HL-60 (cell line): Measurements from ENCODE around the gene SLC27A3.

Experiments used
- DNase-seq, 2 experiments: peaks; one replicate each; pipeline ENCODE4 v3.0.0-alpha.2; 2010 to 2020; ENCODE audit warnings: low read depth in 1 of 2, low spot score in 1 of 2
- H3K27ac ChIP-seq: fragments of 250-450 bp; sonication (Bioruptor Pico); replicated peaks from 2 replicates; pipeline ENCODE4 v1.5.1; 2020; ENCODE audit warnings: mild to moderate bottlenecking, moderate library complexity
- H3K27me3 ChIP-seq: fragments of 250-450 bp; sonication (Bioruptor Pico); 2 replicates; pipeline ENCODE4 v1.5.1; 2021; ENCODE audit warnings: mild to moderate bottlenecking, moderate library complexity; ENCODE audit not compliant: insufficient read depth, poor library complexity, severe bottlenecking
- H3K4me3 ChIP-seq: replicated peaks from 2 replicates; pipeline ENCODE4 v1.5.1; 2011; ENCODE audit warnings: mild to moderate bottlenecking, control low read depth, low read length; ENCODE audit not compliant: insufficient read depth
- GABPA ChIP-seq: IDR thresholded peaks from 2 replicates; pipeline ENCODE4 v1.6.1; 2012; ENCODE audit warnings: low read depth
- POLR2AphosphoS5 ChIP-seq: IDR thresholded peaks from 2 replicates; pipeline ENCODE4 v1.6.1; 2012; ENCODE audit warnings: low read depth
- SPI1 ChIP-seq: IDR thresholded peaks from 2 replicates; pipeline ENCODE4 v1.6.1; 2012; ENCODE audit warnings: low read depth, mild to moderate bottlenecking, borderline replicate concordance
- TF ChIP-seq, protein P1 (sequence below): IDR thresholded peaks from 2 replicates; pipeline ENCODE4 v1.6.1; 2012; ENCODE audit warnings: low read depth; ENCODE audit not compliant: insufficient replicate concordance
- TF ChIP-seq, protein P2 (sequence below): IDR thresholded peaks from one replicate; pipeline ENCODE4 v1.5.1; 2011; ENCODE audit warnings: low read length, control low read depth, inconsistent platforms; ENCODE audit not compliant: insufficient read depth

SLC27A3 gene

DNA sequence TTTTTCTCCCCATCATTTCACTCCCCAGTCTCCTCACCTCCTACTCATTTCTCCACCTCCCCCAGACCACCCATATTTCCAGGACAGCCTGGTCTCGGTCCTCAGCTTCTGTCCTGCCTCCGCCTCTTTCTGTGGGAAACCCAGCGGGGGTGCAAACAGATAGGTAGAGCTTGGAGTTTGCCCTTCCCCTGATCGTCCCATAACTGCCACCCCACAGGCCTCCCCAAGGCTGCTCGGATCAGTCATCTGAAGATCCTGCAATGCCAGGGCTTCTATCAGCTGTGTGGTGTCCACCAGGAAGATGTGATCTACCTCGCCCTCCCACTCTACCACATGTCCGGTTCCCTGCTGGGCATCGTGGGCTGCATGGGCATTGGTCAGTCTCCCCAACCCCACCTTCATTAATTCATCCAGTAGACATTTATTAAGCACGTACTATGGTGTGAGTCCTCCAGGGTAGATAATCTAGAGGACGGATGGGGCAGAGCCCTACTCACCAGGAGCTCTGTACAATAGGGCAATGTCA, 1.7 kb downstream of the SLC27A3 start:
- Histone ChIP-seq H3K4me3 (no peak overlapping the region), H3K27ac (no peak overlapping the region), H3K27me3 (no peaks in the 10 kb centered on the region)
- DNase-seq: no peak
- TF ChIP-seq POLR2AphosphoS5 (no peak), GABPA (no peak), SPI1 (no peak)
- TF ChIP-seq, protein P1, sequence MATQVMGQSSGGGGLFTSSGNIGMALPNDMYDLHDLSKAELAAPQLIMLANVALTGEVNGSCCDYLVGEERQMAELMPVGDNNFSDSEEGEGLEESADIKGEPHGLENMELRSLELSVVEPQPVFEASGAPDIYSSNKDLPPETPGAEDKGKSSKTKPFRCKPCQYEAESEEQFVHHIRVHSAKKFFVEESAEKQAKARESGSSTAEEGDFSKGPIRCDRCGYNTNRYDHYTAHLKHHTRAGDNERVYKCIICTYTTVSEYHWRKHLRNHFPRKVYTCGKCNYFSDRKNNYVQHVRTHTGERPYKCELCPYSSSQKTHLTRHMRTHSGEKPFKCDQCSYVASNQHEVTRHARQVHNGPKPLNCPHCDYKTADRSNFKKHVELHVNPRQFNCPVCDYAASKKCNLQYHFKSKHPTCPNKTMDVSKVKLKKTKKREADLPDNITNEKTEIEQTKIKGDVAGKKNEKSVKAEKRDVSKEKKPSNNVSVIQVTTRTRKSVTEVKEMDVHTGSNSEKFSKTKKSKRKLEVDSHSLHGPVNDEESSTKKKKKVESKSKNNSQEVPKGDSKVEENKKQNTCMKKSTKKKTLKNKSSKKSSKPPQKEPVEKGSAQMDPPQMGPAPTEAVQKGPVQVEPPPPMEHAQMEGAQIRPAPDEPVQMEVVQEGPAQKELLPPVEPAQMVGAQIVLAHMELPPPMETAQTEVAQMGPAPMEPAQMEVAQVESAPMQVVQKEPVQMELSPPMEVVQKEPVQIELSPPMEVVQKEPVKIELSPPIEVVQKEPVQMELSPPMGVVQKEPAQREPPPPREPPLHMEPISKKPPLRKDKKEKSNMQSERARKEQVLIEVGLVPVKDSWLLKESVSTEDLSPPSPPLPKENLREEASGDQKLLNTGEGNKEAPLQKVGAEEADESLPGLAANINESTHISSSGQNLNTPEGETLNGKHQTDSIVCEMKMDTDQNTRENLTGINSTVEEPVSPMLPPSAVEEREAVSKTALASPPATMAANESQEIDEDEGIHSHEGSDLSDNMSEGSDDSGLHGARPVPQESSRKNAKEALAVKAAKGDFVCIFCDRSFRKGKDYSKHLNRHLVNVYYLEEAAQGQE: no peak
- TF ChIP-seq, protein P2, sequence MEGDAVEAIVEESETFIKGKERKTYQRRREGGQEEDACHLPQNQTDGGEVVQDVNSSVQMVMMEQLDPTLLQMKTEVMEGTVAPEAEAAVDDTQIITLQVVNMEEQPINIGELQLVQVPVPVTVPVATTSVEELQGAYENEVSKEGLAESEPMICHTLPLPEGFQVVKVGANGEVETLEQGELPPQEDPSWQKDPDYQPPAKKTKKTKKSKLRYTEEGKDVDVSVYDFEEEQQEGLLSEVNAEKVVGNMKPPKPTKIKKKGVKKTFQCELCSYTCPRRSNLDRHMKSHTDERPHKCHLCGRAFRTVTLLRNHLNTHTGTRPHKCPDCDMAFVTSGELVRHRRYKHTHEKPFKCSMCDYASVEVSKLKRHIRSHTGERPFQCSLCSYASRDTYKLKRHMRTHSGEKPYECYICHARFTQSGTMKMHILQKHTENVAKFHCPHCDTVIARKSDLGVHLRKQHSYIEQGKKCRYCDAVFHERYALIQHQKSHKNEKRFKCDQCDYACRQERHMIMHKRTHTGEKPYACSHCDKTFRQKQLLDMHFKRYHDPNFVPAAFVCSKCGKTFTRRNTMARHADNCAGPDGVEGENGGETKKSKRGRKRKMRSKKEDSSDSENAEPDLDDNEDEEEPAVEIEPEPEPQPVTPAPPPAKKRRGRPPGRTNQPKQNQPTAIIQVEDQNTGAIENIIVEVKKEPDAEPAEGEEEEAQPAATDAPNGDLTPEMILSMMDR: no peak

DNA sequence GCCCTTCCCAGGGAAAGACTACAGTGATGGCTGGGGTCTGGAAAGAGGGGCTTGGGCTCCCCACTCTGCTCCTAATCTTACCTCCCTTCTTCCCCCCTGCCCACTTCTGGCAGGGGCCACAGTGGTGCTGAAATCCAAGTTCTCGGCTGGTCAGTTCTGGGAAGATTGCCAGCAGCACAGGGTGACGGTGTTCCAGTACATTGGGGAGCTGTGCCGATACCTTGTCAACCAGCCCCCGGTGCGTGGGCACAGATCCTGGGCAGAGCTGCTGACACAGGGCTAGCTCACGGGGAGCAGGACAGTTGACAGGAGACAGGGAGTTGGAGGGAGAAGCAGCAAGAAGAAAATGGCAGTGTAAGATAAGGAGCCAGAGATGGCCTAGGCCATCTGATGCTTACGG, 2.4 kb downstream of the SLC27A3 start:
- no peak for DNase-seq
- TF ChIP-seq, protein P2: no peak
- no peak for TF ChIP-seq GABPA
- TF ChIP-seq SPI1: no peak
- TF ChIP-seq POLR2AphosphoS5: no peak
- TF ChIP-seq, protein P1: no peak
- Histone ChIP-seq H3K4me3 (no peak overlapping the region), H3K27me3 (no peaks in the 10 kb centered on the region), H3K27ac (no peak overlapping the region)

DNA sequence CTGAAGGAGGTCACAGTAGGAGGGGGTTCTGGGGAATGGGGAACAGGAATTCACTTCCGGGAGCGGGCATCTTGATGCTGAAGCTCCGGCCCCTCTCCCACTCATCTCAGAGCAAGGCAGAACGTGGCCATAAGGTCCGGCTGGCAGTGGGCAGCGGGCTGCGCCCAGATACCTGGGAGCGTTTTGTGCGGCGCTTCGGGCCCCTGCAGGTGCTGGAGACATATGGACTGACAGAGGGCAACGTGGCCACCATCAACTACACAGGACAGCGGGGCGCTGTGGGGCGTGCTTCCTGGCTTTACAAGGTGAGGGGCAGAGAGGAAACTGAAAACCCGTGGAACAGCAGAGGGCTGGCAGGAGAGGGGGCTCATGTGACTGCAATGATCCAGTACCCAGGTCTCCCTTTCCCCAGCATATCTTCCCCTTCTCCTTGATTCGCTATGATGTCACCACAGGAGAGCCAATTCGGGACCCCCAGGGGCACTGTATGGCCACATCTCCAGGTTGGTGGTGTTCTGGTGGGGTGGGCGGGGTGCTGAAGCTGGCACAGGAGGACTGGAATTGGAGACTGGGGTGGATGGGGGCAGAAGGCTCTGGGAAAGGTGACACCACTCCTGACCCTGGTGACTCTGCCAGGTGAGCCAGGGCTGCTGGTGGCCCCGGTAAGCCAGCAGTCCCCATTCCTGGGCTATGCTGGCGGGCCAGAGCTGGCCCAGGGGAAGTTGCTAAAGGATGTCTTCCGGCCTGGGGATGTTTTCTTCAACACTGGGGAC, 3.0 kb downstream of the SLC27A3 start:
- Histone ChIP-seq H3K27me3 (no peaks in the 10 kb centered on the region), H3K4me3 (no peak overlapping the region), H3K27ac (no peak overlapping the region)
- no peak for DNase-seq
- TF ChIP-seq GABPA: no peak

DNA sequence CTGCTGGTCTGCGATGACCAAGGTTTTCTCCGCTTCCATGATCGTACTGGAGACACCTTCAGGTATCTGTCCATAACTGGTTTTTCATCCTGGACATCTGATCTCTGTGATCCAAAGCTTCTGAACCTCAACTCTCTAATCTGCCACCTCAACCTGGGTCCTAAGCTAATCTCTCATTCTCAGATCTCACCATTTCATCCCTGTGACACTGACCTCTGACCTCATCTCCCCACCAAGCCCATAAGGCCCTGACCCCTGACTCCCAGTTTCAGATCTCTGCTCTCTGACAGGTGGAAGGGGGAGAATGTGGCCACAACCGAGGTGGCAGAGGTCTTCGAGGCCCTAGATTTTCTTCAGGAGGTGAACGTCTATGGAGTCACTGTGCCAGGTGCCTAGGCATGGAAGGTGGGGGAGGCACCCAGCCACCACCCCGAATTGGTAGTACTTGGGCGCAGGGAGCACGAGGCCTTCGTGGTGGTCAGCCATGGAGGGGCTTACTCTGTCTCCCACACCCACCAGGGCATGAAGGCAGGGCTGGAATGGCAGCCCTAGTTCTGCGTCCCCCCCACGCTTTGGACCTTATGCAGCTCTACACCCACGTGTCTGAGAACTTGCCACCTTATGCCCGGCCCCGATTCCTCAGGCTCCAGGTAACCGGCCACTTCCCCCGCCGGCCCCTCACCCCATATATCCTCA, 3.8 kb downstream of the SLC27A3 start:
- no peak overlapping the region for H3K4me3 ChIP-seq
- no peak overlapping the region for H3K27ac ChIP-seq
- no peak for TF ChIP-seq GABPA
- no peak for TF ChIP-seq SPI1
- TF ChIP-seq, protein P2: no peak
- TF ChIP-seq, protein P1: no peak
- TF ChIP-seq POLR2AphosphoS5: no peak
- H3K27me3 ChIP-seq: no peaks in the 10 kb centered on the region
- no peak for DNase-seq
